Coronary artery (tissue), 2 donors: Measurements from ENCODE around the gene MEAK7.

Source experiments
- DNase-seq: peaks from one replicate; pipeline ENCODE4 v3.0.0-alpha.2; 2017; ENCODE audit warnings: low spot score
- H3K27ac ChIP-seq, 2 donors: fragments of 200-600 bp; sonication (generic); one replicate each; pipeline ENCODE4 v1.5.1; 2016 to 2019
- H3K4me3 ChIP-seq: fragments of 200-600 bp; sonication (generic); 2 replicates; pipeline ENCODE4 v1.5.1; 2016; ENCODE audit warnings: mild to moderate bottlenecking, moderate library complexity
- TF ChIP-seq, protein P1 (sequence below): fragments of 200-600 bp; sonication (generic); IDR thresholded peaks from one replicate; pipeline ENCODE4 v1.5.1; 2019; ENCODE audit warnings: antibody characterized with exemption

Gene MEAK7

DNA sequence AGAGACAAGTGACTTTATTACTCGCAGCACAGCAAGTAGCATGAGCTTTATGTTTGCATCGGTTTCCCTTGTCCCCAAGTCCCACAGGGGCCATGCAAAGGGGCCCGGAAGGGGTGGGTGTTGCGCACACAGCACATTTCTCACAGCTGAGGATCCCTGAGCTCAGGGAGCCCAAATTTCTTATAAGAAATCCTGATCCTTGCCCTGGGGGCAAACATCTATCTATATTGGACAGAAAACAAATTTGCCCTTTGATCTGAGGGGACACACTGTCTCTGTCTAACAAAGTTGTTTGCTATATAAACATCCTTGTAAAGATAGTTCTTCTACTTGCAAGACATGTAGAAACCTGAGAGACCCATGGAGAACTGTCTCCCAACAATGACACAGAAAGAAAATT, 35.7 kb upstream of the MEAK7 start:
- TF ChIP-seq, protein P1, sequence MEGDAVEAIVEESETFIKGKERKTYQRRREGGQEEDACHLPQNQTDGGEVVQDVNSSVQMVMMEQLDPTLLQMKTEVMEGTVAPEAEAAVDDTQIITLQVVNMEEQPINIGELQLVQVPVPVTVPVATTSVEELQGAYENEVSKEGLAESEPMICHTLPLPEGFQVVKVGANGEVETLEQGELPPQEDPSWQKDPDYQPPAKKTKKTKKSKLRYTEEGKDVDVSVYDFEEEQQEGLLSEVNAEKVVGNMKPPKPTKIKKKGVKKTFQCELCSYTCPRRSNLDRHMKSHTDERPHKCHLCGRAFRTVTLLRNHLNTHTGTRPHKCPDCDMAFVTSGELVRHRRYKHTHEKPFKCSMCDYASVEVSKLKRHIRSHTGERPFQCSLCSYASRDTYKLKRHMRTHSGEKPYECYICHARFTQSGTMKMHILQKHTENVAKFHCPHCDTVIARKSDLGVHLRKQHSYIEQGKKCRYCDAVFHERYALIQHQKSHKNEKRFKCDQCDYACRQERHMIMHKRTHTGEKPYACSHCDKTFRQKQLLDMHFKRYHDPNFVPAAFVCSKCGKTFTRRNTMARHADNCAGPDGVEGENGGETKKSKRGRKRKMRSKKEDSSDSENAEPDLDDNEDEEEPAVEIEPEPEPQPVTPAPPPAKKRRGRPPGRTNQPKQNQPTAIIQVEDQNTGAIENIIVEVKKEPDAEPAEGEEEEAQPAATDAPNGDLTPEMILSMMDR = no peak
- DNase-seq = no peak
- Histone ChIP-seq H3K27ac (no peak overlapping the region), H3K4me3 (no peak overlapping the region)

- DNase-seq = no peak
- H3K27ac ChIP-seq = no peak overlapping the region
- TF ChIP-seq, protein P1 = no peak
These were observed 33.9 kb upstream of the MEAK7 start for GRCh38 chr16:84538222-84538840.

GRCh38 chr16:84537491-84538151, 33.2 kb upstream of the MEAK7 start:
- TF ChIP-seq, protein P1 = no peak
- Histone ChIP-seq H3K27ac (no peak overlapping the region), H3K4me3 (no peak overlapping the region)
- DNase-seq = no peak

More at GRCh38 chr16:84538222-84538840, 33.9 kb upstream of the MEAK7 start:
- H3K4me3 ChIP-seq = no peak overlapping the region

GRCh38 chr16:84535851-84536250, 31.4 kb upstream of the MEAK7 start:
- H3K27ac ChIP-seq = no peak overlapping the region
- DNase-seq = no peak

GRCh38 chr16:84535408-84535807, 30.9 kb upstream of the MEAK7 start:
- DNase-seq = no peak
- Histone ChIP-seq H3K4me3 (no peak overlapping the region), H3K27ac (no peak overlapping the region)
- TF ChIP-seq, protein P1 = no peak

More at GRCh38 chr16:84535851-84536250, 31.4 kb upstream of the MEAK7 start:
- H3K4me3 ChIP-seq = no peak overlapping the region
- TF ChIP-seq, protein P1 = no peak

GRCh38 chr16:84534815-84535214, 30.4 kb upstream of the MEAK7 start:
- Histone ChIP-seq H3K27ac (no peak overlapping the region), H3K4me3 (no peak overlapping the region)
- TF ChIP-seq, protein P1 = no peak
- DNase-seq = no peak
